Activated CD4-positive, alpha-beta T cell treated with anti-CD3 and anti-CD28 coated beads, Interleukin-2, amount 50 U/mL, for 1 hour (primary cell): ENCODE results near the gene APOL3.
A peak's percentile ranks its signal among the peaks of the same experiment; 100 is the strongest.
"Not testable (repeated sequence)": the region's sequence is repeated elsewhere in the genome, so short reads cannot be mapped to it uniquely, and the experiment has no call there.

Source experiments
- DNase-seq: peaks from one replicate; pipeline ENCODE4 v3.0.0-alpha.2; 2020

The APOL3 gene

GRCh38 chr22:36160499-36160942, at the start of gene APOL3:
APOL3 (minus strand) TSS chr22:36160755; CDS start chr22:36149055, 11,700 bp downstream.
- DNase-seq = no peak

GRCh38 chr22:36210224-36210623, 49.7 kb upstream of the APOL3 start:
- DNase-seq = no peak

- not testable (repeated sequence) for DNase-seq
Observed at GRCh38 chr22:36209488-36209908, 48.9 kb upstream of the APOL3 start.

GRCh38 chr22:36208914-36209313, 48.4 kb upstream of the APOL3 start:
- DNase-seq = no peak

GRCh38 chr22:36208162-36208765, 47.7 kb upstream of the APOL3 start:
- no peak for DNase-seq

- no peak for DNase-seq
Observed at GRCh38 chr22:36206255-36206654, 45.7 kb upstream of the APOL3 start.

- DNase-seq = not testable (repeated sequence)
Observed at GRCh38 chr22:36205573-36205972, 45.0 kb upstream of the APOL3 start.

- no peak for DNase-seq
Observed at GRCh38 chr22:36204632-36205015, 44.1 kb upstream of the APOL3 start.

GRCh38 chr22:36204001-36204631, 43.6 kb upstream of the APOL3 start:
- DNase-seq = no peak

- DNase-seq = not testable (repeated sequence)
Observed at GRCh38 chr22:36203441-36203840, 42.9 kb upstream of the APOL3 start.

- not testable (repeated sequence) for DNase-seq
Observed at GRCh38 chr22:36202906-36203305, 42.4 kb upstream of the APOL3 start.

GRCh38 chr22:36201630-36202319, 41.2 kb upstream of the APOL3 start, which contains the start of gene APOL4:
APOL4 (minus strand) TSS chr22:36201809; CDS start chr22:36201734, 75 bp downstream.
- DNase-seq = no peak

- not testable (repeated sequence) for DNase-seq
Observed at GRCh38 chr22:36201025-36201424, 40.5 kb upstream of the APOL3 start.

GRCh38 chr22:36199001-36199551, 38.5 kb upstream of the APOL3 start:
- no peak for DNase-seq

- DNase-seq = no peak
Observed at GRCh38 chr22:36198536-36198935, 38.0 kb upstream of the APOL3 start.

GRCh38 chr22:36197514-36198146, 37.1 kb upstream of the APOL3 start:
- DNase-seq = no peak

GRCh38 chr22:36197065-36197440, 36.5 kb upstream of the APOL3 start:
- no peak for DNase-seq

- no peak for DNase-seq
Observed at GRCh38 chr22:36196254-36197064, 35.9 kb upstream of the APOL3 start.

GRCh38 chr22:36194971-36195370, 34.4 kb upstream of the APOL3 start:
- DNase-seq = peak; percentile 13

- no peak for DNase-seq
Observed at GRCh38 chr22:36194385-36194784, 33.8 kb upstream of the APOL3 start.

- no peak for DNase-seq
Observed at GRCh38 chr22:36193577-36193976, 33.0 kb upstream of the APOL3 start.

GRCh38 chr22:36193171-36193570, 32.6 kb upstream of the APOL3 start:
- no peak for DNase-seq
